SJSA1 (cell line): ENCODE data around the gene SNRNP40. TPM values are rescaled to one million over a fixed set of nuclear protein-coding genes. Genes with fewer than 3 reads are reported as not detected.

Experiments used
- total RNA-seq: library from RNA; depleted of rRNA; stranded (reverse); fragments of >200 nt; shearing (Covaris generic); gene quantifications from 2 replicates; pipeline ENCODE4 v1.2.3, GENCODE V29; 2014; rRNA removed

The SNRNP40 gene
- total RNA-seq, 1 experiment from 2014 or later, result 139 TPM

Other genes starting within 250 kb of the SNRNP40 start
- 23.0 and 36.6 TPM in 2 replicates for gene PUM1, start 231.1 kb downstream of the SNRNP40 start, total RNA-seq
- 0.05 TPM in 1 of 2 replicates, not detected in the other for gene NKAIN1, start 56.9 kb downstream of the SNRNP40 start, total RNA-seq
- 42.0 and 50.2 TPM in 2 replicates for gene ZCCHC17, start 244 bp upstream of the SNRNP40 start, total RNA-seq
- gene FABP3, start 76.3 kb upstream of the SNRNP40 start, total RNA-seq, result 0.24 TPM in 1 of 2 replicates, not detected in the other
- 10.4 and 16.6 TPM in 2 replicates for gene SERINC2, start 116.4 kb upstream of the SNRNP40 start, total RNA-seq